Skeletal muscle cell (primary cell): ENCODE results near the gene AEBP1.
A peak's percentile ranks its signal among the peaks of the same experiment; 100 is the strongest.

Experiments used
- DNase-seq: peaks from one replicate; pipeline ENCODE4 v3.0.0-alpha.2; 2010; ENCODE audit warnings: low read depth
- H3K4me3 ChIP-seq: 2 replicates; pipeline ENCODE4 v1.5.1; 2011; ENCODE audit warnings: low read depth, mild to moderate bottlenecking, control low read depth, low read length, moderate library complexity

Gene AEBP1

DNA sequence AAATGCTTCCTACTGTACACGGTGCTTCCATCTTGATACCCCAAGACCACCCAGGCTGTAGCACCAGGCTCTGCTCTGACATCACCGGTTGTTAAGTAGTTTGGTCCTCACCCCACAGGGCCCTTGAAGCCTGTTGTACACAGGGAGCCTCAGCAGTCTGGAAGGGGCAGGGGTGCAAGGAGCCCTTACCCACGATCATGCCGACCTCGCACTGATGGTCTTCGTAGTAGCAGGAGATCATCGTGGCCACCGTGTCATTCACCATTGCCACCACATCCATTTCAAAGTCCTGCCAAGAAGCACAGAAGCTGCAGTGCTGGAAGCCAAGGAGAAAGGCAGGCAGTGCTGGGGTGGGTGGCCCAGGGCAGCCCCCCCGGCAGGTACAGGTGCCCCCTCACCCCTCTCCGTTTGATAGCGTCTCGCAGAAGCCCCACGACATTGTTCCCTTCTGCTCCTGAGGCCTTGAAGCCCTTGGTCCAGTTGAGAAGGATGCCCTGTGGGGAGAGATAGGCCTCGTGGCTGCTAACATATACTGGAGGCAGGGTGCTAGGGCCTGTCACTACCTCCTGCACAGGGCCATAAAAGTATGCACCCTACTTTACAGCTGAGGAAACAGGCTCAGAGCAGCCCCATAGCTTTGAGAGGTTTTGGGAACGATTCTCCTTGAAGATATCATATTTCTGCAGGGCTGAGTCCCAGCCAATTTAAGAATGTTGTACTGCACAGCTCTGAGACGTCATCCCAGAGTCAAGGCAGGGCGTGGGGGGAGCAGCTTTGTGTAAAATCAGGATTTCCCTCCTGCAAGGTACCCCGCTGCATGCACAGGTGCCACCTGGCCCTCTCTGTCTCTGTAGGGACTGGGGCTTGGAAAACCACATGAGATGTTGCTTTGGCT, 45.7 kb downstream of the AEBP1 start:
- no peak overlapping the region for H3K4me3 ChIP-seq
- DNase-seq, result peak; percentile 9

- DNase-seq, result peak; percentile 7
- H3K4me3 ChIP-seq, result no peak overlapping the region
Observed at GRCh38 chr7:44150466-44150832, 46.3 kb downstream of the AEBP1 start.

DNA sequence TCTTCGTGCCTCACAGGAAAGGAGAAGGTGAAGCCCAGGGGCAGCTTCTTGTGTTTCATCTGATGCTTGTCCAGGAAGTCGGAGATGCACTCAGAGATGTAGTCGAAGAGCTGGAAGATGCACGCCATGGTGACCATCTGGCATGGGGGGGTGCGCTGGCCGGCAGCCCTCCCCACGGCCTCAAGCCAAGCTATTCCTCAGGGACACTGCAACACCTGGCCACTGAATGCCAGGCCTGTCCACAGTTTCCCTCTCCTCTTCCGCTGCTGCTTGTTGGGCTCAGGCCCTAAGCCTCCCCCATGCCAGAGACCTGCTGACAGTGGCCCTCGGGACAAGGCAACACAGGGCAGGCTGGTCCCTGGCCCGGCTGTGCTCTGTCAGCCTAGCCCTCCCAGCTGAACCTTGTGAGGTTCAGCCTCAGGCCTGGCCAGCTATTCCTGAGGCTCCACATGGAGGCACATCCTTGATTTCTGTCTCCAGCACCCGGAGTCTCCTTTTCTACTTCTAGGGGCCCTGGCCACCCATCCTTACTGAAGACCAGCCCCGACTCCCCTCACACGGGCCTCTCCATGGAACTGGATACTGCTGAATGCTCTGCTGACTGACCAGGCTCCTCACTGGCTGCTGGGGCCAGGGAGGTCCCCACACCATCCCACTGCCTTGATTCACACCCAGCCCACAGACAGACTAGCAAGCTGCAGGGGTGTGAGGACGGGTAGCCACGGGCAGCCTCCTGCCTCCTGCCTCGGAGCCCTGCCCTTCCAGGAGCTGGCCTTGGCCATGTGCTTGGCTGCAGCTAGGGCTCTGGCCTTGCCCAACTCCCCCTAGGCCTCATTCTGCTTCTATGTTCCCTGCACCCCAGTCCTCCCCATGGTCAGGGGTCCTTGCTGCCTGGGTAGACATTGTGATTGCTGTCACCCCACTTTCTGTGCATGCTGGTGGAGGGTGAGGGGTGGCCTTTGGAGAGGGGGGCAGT, 47.1 kb downstream of the AEBP1 start:
- H3K4me3 ChIP-seq, result no peak overlapping the region
- no peak for DNase-seq

- no peak for DNase-seq
- H3K4me3 ChIP-seq, result no peak overlapping the region
Observed at GRCh38 chr7:44151956-44152355, 47.8 kb downstream of the AEBP1 start.

- no peak for DNase-seq
- no peak overlapping the region for H3K4me3 ChIP-seq
Observed at GRCh38 chr7:44152971-44153947, 49.1 kb downstream of the AEBP1 start.

GRCh38 chr7:44153948-44154335, 49.8 kb downstream of the AEBP1 start:
- no peak for DNase-seq

DNA sequence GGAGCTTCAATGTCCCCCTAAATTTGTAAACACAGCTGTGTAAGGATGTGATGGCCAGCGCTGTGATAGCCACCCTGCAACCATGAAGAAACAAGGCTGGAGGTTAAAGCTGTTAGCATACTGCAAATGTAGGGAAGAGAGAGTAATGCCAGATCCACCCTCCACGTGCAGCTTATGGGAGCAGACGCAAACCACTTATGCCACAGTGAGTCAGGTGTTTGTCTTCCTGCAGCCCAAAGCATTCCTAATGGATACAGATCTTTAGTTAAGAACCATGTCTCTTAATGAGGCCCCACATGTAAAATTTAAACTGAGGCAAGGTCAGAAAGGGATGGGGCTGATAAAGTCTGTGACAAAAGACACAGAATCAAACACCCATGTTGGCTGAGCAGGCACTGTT, 50.6 kb downstream of the AEBP1 start:
- no peak overlapping the region for H3K4me3 ChIP-seq

More at GRCh38 chr7:44153948-44154335, 49.8 kb downstream of the AEBP1 start:
- H3K4me3 ChIP-seq, result no peak overlapping the region

GRCh38 chr7:44155191-44156185, 51.3 kb downstream of the AEBP1 start:
- H3K4me3 ChIP-seq, result no peak overlapping the region
- no peak for DNase-seq

More for the DNA sequence above, 50.6 kb downstream of the AEBP1 start:
- no peak for DNase-seq

DNA sequence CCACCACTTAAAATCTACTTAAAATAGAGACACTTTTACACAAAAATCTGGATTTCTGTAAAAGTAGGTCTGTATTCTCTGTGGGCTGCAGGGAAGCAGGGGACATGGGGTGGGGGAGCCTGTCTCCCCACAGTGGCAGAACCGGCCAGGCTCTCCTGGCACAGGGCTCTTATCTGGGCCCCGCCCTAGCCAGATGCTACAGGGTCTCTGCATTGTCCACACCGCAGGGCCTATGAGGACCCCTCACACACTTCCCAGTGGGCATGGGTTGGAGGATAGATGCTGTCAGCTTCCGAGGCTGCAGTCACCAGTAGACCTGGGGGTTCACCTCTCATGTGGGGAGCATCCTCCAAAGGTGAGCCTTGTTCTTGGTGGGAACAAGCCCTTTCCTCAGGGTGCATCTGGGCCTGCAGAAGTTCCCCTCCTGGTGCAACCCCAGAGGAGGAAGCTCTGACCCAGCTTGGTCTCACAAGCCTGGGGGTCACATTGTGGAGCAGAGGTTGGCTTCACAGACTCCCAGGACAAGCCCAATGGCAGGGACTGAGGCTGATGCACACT, 52.4 kb downstream of the AEBP1 start:
- DNase-seq, result no peak
- H3K4me3 ChIP-seq, result no peak overlapping the region

- no peak overlapping the region for H3K4me3 ChIP-seq
- DNase-seq, result no peak
Observed at GRCh38 chr7:44157116-44158080, 53.3 kb downstream of the AEBP1 start.

- H3K4me3 ChIP-seq, result no peak overlapping the region
- DNase-seq, result no peak
Observed at GRCh38 chr7:44158096-44158872, 54.1 kb downstream of the AEBP1 start.

GRCh38 chr7:44158873-44159631, 54.9 kb downstream of the AEBP1 start:
- DNase-seq, result no peak
- H3K4me3 ChIP-seq, result no peak overlapping the region

DNA sequence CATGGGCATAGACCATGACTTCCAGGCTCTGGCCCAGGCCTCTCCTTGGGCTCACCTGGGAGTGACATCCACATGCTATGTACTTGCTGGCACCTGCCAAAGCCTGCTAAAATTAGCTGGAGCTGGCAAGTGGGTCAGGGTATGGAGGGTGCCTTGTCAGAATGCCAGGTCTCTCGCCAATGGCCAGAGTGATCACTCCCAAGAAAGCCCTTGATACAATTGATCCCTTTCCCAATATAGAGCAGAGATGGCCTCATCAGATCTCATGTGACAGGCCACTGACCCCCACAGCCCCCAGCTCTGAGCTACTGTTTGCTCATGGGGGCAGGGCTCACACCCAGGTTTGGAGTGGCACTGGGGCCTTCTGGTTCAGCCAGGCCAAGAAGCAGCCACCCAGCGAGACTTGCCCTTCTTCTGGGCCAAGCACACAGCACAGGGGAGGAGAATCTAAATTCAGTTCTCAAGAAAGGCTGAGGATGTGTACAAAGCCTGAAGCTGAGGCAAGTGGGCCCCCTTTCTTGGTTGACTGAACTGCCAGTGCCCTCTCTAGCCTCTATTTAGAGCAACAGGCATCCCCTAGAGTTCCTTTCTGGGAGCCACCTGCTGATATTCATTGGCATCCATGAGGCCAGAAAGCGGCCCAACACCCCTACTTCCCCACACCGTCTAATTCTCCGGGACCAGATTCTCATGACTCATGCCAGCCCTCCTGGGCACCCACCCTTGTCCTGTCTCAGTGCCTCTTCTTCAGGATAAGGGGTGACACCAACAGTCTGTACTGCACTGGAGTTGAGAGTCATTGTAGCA, 55.9 kb downstream of the AEBP1 start:
- no peak overlapping the region for H3K4me3 ChIP-seq
- DNase-seq, result no peak

GRCh38 chr7:44161371-44161770, 57.2 kb downstream of the AEBP1 start:
- no peak overlapping the region for H3K4me3 ChIP-seq
- DNase-seq, result no peak
